ENCODE data around the gene N4BP3.
"Not testable (repeated sequence)": the region's sequence is repeated elsewhere in the genome, so short reads cannot be mapped to it uniquely, and the experiment has no call there.

N4BP3 gene, protein sequence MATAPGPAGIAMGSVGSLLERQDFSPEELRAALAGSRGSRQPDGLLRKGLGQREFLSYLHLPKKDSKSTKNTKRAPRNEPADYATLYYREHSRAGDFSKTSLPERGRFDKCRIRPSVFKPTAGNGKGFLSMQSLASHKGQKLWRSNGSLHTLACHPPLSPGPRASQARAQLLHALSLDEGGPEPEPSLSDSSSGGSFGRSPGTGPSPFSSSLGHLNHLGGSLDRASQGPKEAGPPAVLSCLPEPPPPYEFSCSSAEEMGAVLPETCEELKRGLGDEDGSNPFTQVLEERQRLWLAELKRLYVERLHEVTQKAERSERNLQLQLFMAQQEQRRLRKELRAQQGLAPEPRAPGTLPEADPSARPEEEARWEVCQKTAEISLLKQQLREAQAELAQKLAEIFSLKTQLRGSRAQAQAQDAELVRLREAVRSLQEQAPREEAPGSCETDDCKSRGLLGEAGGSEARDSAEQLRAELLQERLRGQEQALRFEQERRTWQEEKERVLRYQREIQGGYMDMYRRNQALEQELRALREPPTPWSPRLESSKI

GRCh38 chr5:178113141-178113787 lies at the start of gene N4BP3:
N4BP3 (plus strand) TSS chr5:178113532; CDS start chr5:178119584, 6,052 bp downstream.
- Histone ChIP-seq H3K4me3 (ENCODE audit: low read depth, low read length) (peak within 1 kb of the TSS; percentile 91), H3K36me3 (ENCODE audit: control insufficient read depth, insufficient read depth, low read length) (no peaks in the 10 kb centered on the region), H3K27me3 (ENCODE audit: control insufficient read depth, insufficient read depth, low read length) (no peaks in the 10 kb centered on the region), H3K9me3 (ENCODE audit: control insufficient read depth, insufficient read depth, low read length) (no peaks in the 10 kb centered on the region), H3K4me1 (ENCODE audit: control insufficient read depth, insufficient read depth, low read length) (peaks cover 21% of the 10 kb centered on the region), H3K9ac (ENCODE audit: low read depth, low read length) (peak within 1 kb of the TSS; percentile 65)

GRCh38 chr5:178067755-178068154 lies 45.6 kb upstream of the N4BP3 start:
- Histone ChIP-seq H3K27me3 (ENCODE audit: control insufficient read depth, insufficient read depth, low read length) (no peaks in the 10 kb centered on the region), H3K4me1 (ENCODE audit: control insufficient read depth, insufficient read depth, low read length) (no peaks in the 10 kb centered on the region), H3K4me3 (ENCODE audit: low read depth, low read length) (no peak overlapping the region), H3K9ac (ENCODE audit: low read depth, low read length) (no peak overlapping the region), H3K9me3 (ENCODE audit: control insufficient read depth, insufficient read depth, low read length) (no peaks in the 10 kb centered on the region), H3K36me3 (ENCODE audit: control insufficient read depth, insufficient read depth, low read length) (no peaks in the 10 kb centered on the region)

DNA sequence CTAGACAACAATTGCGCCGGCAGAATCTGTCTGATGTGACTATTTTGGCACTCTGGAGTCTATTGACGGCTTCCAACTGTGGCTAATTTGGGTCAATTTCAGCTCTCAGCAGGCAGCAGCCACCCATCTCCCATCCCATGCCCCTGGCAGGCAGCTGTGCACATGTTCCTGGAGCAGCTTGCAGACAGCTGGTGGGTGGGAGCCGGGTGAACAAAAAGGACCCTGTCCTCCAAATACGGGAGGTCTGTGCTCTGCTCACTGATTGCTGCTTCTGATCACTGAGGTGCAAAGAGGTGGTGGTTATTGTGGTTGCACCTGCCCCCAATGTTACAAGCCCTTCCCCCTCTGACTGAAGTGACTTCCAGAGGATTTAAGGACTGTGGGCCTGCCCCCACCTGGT lies 45.0 kb upstream of the N4BP3 start:
- H3K9ac ChIP-seq (ENCODE audit: low read depth, low read length) = no peak overlapping the region
- H3K9me3 ChIP-seq (ENCODE audit: control insufficient read depth, insufficient read depth, low read length) = no peaks in the 10 kb centered on the region
- H3K4me3 ChIP-seq (ENCODE audit: low read depth, low read length) = no peak overlapping the region
- H3K27me3 ChIP-seq (ENCODE audit: control insufficient read depth, insufficient read depth, low read length) = no peaks in the 10 kb centered on the region
- H3K4me1 ChIP-seq (ENCODE audit: control insufficient read depth, insufficient read depth, low read length) = no peaks in the 10 kb centered on the region
- no peaks in the 10 kb centered on the region for H3K36me3 ChIP-seq (ENCODE audit: control insufficient read depth, insufficient read depth, low read length)

DNA sequence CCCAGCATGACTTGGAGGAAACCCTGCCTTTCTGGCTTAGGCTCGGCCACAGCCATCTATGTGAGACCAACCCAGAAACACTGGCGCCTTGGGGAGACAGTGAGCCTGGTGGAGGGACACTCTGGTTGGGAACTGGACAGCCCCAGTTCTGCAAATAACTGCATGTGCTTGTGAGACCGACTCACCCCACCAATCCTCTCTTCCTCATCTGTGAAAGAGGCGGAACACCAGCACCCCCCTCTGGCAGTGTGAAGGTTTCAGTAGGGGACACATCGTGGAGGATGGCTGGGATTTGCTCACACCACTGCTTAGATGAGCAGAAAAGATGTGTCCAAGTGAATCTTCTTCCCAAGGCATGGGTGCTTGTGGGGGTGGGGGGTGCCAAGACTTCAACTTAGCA lies 43.4 kb upstream of the N4BP3 start:
- Histone ChIP-seq H3K9ac (ENCODE audit: low read depth, low read length) (no peak overlapping the region), H3K27me3 (ENCODE audit: control insufficient read depth, insufficient read depth, low read length) (peaks cover 2% of the 10 kb centered on the region), H3K4me3 (ENCODE audit: low read depth, low read length) (no peak overlapping the region), H3K9me3 (ENCODE audit: control insufficient read depth, insufficient read depth, low read length) (no peaks in the 10 kb centered on the region), H3K4me1 (ENCODE audit: control insufficient read depth, insufficient read depth, low read length) (no peaks in the 10 kb centered on the region), H3K36me3 (ENCODE audit: control insufficient read depth, insufficient read depth, low read length) (no peaks in the 10 kb centered on the region)

GRCh38 chr5:178071108-178071507 lies 42.2 kb upstream of the N4BP3 start:
- Histone ChIP-seq H3K4me1 (ENCODE audit: control insufficient read depth, insufficient read depth, low read length) (no peaks in the 10 kb centered on the region), H3K9ac (ENCODE audit: low read depth, low read length) (no peak overlapping the region), H3K4me3 (ENCODE audit: low read depth, low read length) (no peak overlapping the region)

DNA sequence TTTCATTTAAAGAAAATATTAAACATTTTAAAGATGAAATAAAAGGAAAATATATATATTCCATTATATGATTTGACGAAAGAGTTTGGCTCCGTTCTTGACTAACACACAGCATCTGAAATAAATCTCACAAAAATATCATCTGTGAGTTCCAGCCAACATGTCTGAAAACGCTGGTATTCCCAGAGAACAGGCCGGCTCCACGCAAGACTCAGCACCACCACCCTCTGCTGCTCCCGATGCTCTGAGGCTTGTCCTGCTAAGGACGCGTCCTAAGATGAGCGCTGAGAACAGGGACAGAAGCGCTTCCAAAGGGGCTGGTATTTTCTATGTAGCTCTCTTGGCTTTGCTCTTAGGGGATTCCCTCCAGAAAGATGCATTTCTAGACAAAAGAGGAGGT lies 40.6 kb upstream of the N4BP3 start:
- Histone ChIP-seq H3K9me3 (ENCODE audit: control insufficient read depth, insufficient read depth, low read length) (no peaks in the 10 kb centered on the region), H3K9ac (ENCODE audit: low read depth, low read length) (no peak overlapping the region), H3K27me3 (ENCODE audit: control insufficient read depth, insufficient read depth, low read length) (peaks cover 9% of the 10 kb centered on the region), H3K36me3 (ENCODE audit: control insufficient read depth, insufficient read depth, low read length) (no peaks in the 10 kb centered on the region), H3K4me3 (ENCODE audit: low read depth, low read length) (no peak overlapping the region), H3K4me1 (ENCODE audit: control insufficient read depth, insufficient read depth, low read length) (no peaks in the 10 kb centered on the region)

More at GRCh38 chr5:178071108-178071507, 42.2 kb upstream of the N4BP3 start:
- Histone ChIP-seq H3K36me3 (ENCODE audit: control insufficient read depth, insufficient read depth, low read length) (no peaks in the 10 kb centered on the region), H3K9me3 (ENCODE audit: control insufficient read depth, insufficient read depth, low read length) (no peaks in the 10 kb centered on the region), H3K27me3 (ENCODE audit: control insufficient read depth, insufficient read depth, low read length) (peaks cover 9% of the 10 kb centered on the region)

- Histone ChIP-seq H3K4me1 (ENCODE audit: control insufficient read depth, insufficient read depth, low read length) (no peaks in the 10 kb centered on the region), H3K9ac (ENCODE audit: low read depth, low read length) (no peak overlapping the region), H3K27me3 (ENCODE audit: control insufficient read depth, insufficient read depth, low read length) (peaks cover 9% of the 10 kb centered on the region), H3K36me3 (ENCODE audit: control insufficient read depth, insufficient read depth, low read length) (no peaks in the 10 kb centered on the region), H3K4me3 (ENCODE audit: low read depth, low read length) (no peak overlapping the region), H3K9me3 (ENCODE audit: control insufficient read depth, insufficient read depth, low read length) (no peaks in the 10 kb centered on the region)
These were observed 38.9 kb upstream of the N4BP3 start for GRCh38 chr5:178074266-178074952.

DNA sequence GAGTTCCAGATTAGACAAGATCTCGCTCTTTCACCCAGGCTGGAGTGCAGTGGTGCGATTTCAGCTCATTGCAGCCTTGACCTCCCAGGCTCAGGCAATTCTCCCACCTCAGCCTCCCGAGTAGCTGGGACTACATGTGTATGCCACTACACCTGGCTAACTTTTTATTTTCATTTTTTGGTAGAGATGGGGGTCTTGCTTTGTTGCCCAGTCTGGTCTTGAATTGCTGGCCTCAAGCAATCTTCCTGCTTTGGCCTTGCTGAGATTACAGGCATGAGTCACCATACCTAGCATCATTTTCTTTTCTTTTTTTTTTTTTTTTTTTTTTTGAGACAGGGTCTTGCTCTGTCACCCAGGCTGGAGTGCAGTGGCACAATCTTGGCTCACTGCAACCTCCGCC lies 36.4 kb upstream of the N4BP3 start:
- H3K36me3 ChIP-seq (ENCODE audit: control insufficient read depth, insufficient read depth, low read length); H3K9ac ChIP-seq (ENCODE audit: low read depth, low read length); H3K4me1 ChIP-seq (ENCODE audit: control insufficient read depth, insufficient read depth, low read length); H3K4me3 ChIP-seq (ENCODE audit: low read depth, low read length); H3K9me3 ChIP-seq (ENCODE audit: control insufficient read depth, insufficient read depth, low read length); H3K27me3 ChIP-seq (ENCODE audit: control insufficient read depth, insufficient read depth, low read length): not testable (repeated sequence)

- Histone ChIP-seq H3K4me3 (ENCODE audit: low read depth, low read length) (no peak overlapping the region), H3K36me3 (ENCODE audit: control insufficient read depth, insufficient read depth, low read length) (no peaks in the 10 kb centered on the region), H3K27me3 (ENCODE audit: control insufficient read depth, insufficient read depth, low read length) (peaks cover 9% of the 10 kb centered on the region), H3K9ac (ENCODE audit: low read depth, low read length) (no peak overlapping the region), H3K9me3 (ENCODE audit: control insufficient read depth, insufficient read depth, low read length) (no peaks in the 10 kb centered on the region), H3K4me1 (ENCODE audit: control insufficient read depth, insufficient read depth, low read length) (peaks cover 5% of the 10 kb centered on the region)
These were observed 35.6 kb upstream of the N4BP3 start for GRCh38 chr5:178077751-178078150.

- H3K4me3 ChIP-seq (ENCODE audit: low read depth, low read length) = no peak overlapping the region
- H3K9ac ChIP-seq (ENCODE audit: low read depth, low read length) = no peak overlapping the region
These were observed 34.9 kb upstream of the N4BP3 start for GRCh38 chr5:178078197-178079010.

DNA sequence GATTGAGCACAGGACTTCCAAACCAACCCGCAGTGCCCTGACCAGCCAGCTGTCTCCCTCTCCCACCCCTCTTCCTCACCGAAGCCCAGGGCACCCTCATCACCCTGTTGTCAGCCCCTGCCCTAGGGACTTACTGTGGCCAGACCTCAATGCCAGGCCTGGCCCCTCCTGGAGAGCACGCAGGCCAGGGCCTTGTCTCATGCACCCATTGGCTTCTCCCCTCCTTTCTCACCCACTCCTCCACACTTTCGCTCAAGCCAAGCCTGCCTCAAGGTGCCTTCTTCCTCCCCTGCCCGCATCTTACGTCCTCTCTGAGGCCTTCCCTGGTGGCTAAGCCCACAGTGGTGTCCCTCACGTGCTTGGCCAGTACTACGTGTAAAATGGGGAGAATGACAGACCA lies 33.3 kb upstream of the N4BP3 start:
- H3K4me3 ChIP-seq (ENCODE audit: low read depth, low read length) = no peak overlapping the region
- H3K36me3 ChIP-seq (ENCODE audit: control insufficient read depth, insufficient read depth, low read length) = no peaks in the 10 kb centered on the region
- peaks cover 5% of the 10 kb centered on the region for H3K4me1 ChIP-seq (ENCODE audit: control insufficient read depth, insufficient read depth, low read length)
- no peak overlapping the region for H3K9ac ChIP-seq (ENCODE audit: low read depth, low read length)
- H3K9me3 ChIP-seq (ENCODE audit: control insufficient read depth, insufficient read depth, low read length) = no peaks in the 10 kb centered on the region
- H3K27me3 ChIP-seq (ENCODE audit: control insufficient read depth, insufficient read depth, low read length) = peaks cover 6% of the 10 kb centered on the region

More at GRCh38 chr5:178078197-178079010, 34.9 kb upstream of the N4BP3 start:
- Histone ChIP-seq H3K9me3 (ENCODE audit: control insufficient read depth, insufficient read depth, low read length) (no peaks in the 10 kb centered on the region), H3K36me3 (ENCODE audit: control insufficient read depth, insufficient read depth, low read length) (no peaks in the 10 kb centered on the region), H3K27me3 (ENCODE audit: control insufficient read depth, insufficient read depth, low read length) (peaks cover 9% of the 10 kb centered on the region), H3K4me1 (ENCODE audit: control insufficient read depth, insufficient read depth, low read length) (peaks cover 5% of the 10 kb centered on the region)

All from iPS-15b (cell line).